HG03460 (cell line): ENCODE data around the gene SPIN2A.
"Not testable (repeated sequence)": the region's sequence is repeated elsewhere in the genome, so short reads cannot be mapped to it uniquely, and the experiment has no call there.

Experiments
- ATAC-seq: cut with Tn5 transposase; IDR thresholded peaks from one replicate; pipeline ENCODE4 v1.9.1; 2021; ENCODE audit not compliant: unreplicated experiment

Gene SPIN2A

GRCh38 chrX:57103489-57103888, 33.7 kb downstream of the SPIN2A start:
- no peak for ATAC-seq

GRCh38 chrX:57102918-57103317, 34.3 kb downstream of the SPIN2A start:
- ATAC-seq: not testable (repeated sequence)
